ENCODE measurements around the gene SIGLEC8. TPM values are rescaled to one million over a fixed set of nuclear protein-coding genes. Genes with fewer than 3 reads are reported as not detected.

Gene SIGLEC8
- total RNA-seq, 1 experiment from 2014 or later = not detected

GRCh38 chr19:51441410-51442390 is 16.6 kb downstream of the SIGLEC8 start:
- Histone ChIP-seq H2AFZ (ENCODE audit: low read depth, low read length, poor library complexity, severe bottlenecking) (peak overlapping the region; percentile 59), H3K9me2 (ENCODE audit: insufficient read depth) (no peaks in the 10 kb centered on the region), H3K36me3 (ENCODE audit: control insufficient read depth in 1 of 2, insufficient read depth in 2 of 2, low read length in 2 of 2) (no peaks in the 10 kb centered on the region), H3K4me1 (ENCODE audit: control insufficient read depth in 1 of 2, insufficient read depth in 2 of 2, low read length in 2 of 2) (peaks cover 13 to 18% of the 10 kb centered on the region in 2 experiments), H3K79me2 (ENCODE audit: insufficient read depth, low read length) (no peaks in the 10 kb centered on the region), H3K27me3 (ENCODE audit: insufficient read depth, low read length) (peaks cover 15% of the 10 kb centered on the region), H3K4me3 (replicated peaks in 1 of 2; ENCODE audit: low read depth in 1 of 2, low read length in 2 of 2) (peak overlapping the region; percentile 1 to 41; a peak in 3 of 4 replicates), H3K9me3 (ENCODE audit: control insufficient read depth in 1 of 2, insufficient read depth in 1 of 2, low read depth in 1 of 2, low read length in 2 of 2) (no peaks in the 10 kb centered on the region), H3K9ac (ENCODE audit: low read length) (peak overlapping the region; percentile 30; the same call in 1 of the 2 replicates), H3K4me2 (ENCODE audit: low read length) (peak overlapping the region; percentile 73), H3K27ac (ENCODE audit: low read depth, low read length) (no peak overlapping the region), H4K20me1 (ENCODE audit: insufficient read depth) (no peaks in the 10 kb centered on the region)
- intact Hi-C loops (cut with micrococcal nuclease) = no loop called here
- ATAC-seq (peak; percentile 74), DNase-seq (ENCODE audit: low read depth, low spot score) (no peak)
- RAD21 ChIA-PET (ENCODE audit: low non-redundant PET in 1 of 2, low total read pairs in 2 of 2, uncharacterized antibody in 2 of 2, unreplicated experiment in 2 of 2) = no interaction called here
- CTCF ChIA-PET = interaction anchor here (1.2 kb wide), 1 partner anchor 20 kb away, joined by 3 read pairs; no protein-coding TSS in a partner anchor
- peak; percentile 79 for TF ChIP-seq EGR1 (IDR thresholded peaks at IDR 0.05; ENCODE audit: low read depth)
- no peak for TF ChIP-seq ZNF274 (IDR thresholded peaks at IDR 0.05; ENCODE audit: low read depth, low read length)
- TF ChIP-seq, protein P1, sequence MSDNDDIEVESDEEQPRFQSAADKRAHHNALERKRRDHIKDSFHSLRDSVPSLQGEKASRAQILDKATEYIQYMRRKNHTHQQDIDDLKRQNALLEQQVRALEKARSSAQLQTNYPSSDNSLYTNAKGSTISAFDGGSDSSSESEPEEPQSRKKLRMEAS (IDR thresholded peaks at IDR 0.05) = no peak
- no TSS peak for BruUV-seq (replicated peaks)
- POLR2A ChIA-PET = no interaction called here

- Histone ChIP-seq H3K27ac (ENCODE audit: low read depth, low read length) (no peak overlapping the region), H3K9ac (ENCODE audit: low read length) (peak overlapping the region; percentile 30; the same call in 1 of the 2 replicates), H3K27me3 (ENCODE audit: insufficient read depth, low read length) (peaks cover 19% of the 10 kb centered on the region), H3K4me2 (ENCODE audit: low read length) (peak overlapping the region; percentile 73), H3K9me3 (ENCODE audit: control insufficient read depth in 1 of 2, insufficient read depth in 1 of 2, low read depth in 1 of 2, low read length in 2 of 2) (no peaks in the 10 kb centered on the region), H4K20me1 (ENCODE audit: insufficient read depth) (no peaks in the 10 kb centered on the region), H3K9me2 (ENCODE audit: insufficient read depth) (no peaks in the 10 kb centered on the region), H2AFZ (ENCODE audit: low read depth, low read length, poor library complexity, severe bottlenecking) (peak overlapping the region; percentile 59), H3K4me3 (replicated peaks in 1 of 2; ENCODE audit: low read depth in 1 of 2, low read length in 2 of 2) (peak overlapping the region in 1 of 2 experiments; percentile 41; a peak in 2 of 4 replicates), H3K4me1 (ENCODE audit: control insufficient read depth in 1 of 2, insufficient read depth in 2 of 2, low read length in 2 of 2) (peaks cover 13 to 18% of the 10 kb centered on the region in 2 experiments), H3K79me2 (ENCODE audit: insufficient read depth, low read length) (no peaks in the 10 kb centered on the region), H3K36me3 (ENCODE audit: control insufficient read depth in 1 of 2, insufficient read depth in 2 of 2, low read length in 2 of 2) (no peaks in the 10 kb centered on the region)
- BruUV-seq (replicated peaks) = no TSS peak
- intact Hi-C loops (cut with micrococcal nuclease) = no loop called here
- ChIA-PET POLR2A (no interaction called here), RAD21 (ENCODE audit: low non-redundant PET in 1 of 2, low total read pairs in 2 of 2, uncharacterized antibody in 2 of 2, unreplicated experiment in 2 of 2) (no interaction called here), CTCF (interaction anchor here (1.2 to 1.6 kb wide), 2 partner anchors 19 to 221 kb away, joined by 3 to 5 read pairs; no protein-coding TSS in a partner anchor)
- ATAC-seq = peak; percentile 35
- DNase-seq (ENCODE audit: low read depth, low spot score) = no peak
- TF ChIP-seq POLR2A (IDR thresholded peaks at IDR 0.05; ENCODE audit: borderline replicate concordance, extremely low read depth, insufficient read depth, insufficient read length) = no peak
- no peak for TF ChIP-seq SRF (IDR thresholded peaks at IDR 0.05; ENCODE audit: low read depth)
- no peak for TF ChIP-seq JUND (IDR thresholded peaks at IDR 0.05)
- TF ChIP-seq ZBTB33 (IDR thresholded peaks at IDR 0.05; ENCODE audit: extremely low read depth, insufficient replicate concordance, low read length) = no peak
- TF ChIP-seq EZH2phosphoT487 (IDR thresholded peaks at IDR 0.05; ENCODE audit: borderline replicate concordance) = no peak
- TF ChIP-seq SP1 (IDR thresholded peaks at IDR 0.05; ENCODE audit: low read depth) = no peak
- TF ChIP-seq REST (IDR thresholded peaks at IDR 0.05; ENCODE audit: low read depth) = no peak
- no peak for TF ChIP-seq EZH2 (IDR thresholded peaks at IDR 0.05)
- TF ChIP-seq, protein P2, sequence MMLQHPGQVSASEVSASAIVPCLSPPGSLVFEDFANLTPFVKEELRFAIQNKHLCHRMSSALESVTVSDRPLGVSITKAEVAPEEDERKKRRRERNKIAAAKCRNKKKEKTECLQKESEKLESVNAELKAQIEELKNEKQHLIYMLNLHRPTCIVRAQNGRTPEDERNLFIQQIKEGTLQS (IDR thresholded peaks at IDR 0.05) = no peak
Observed at GRCh38 chr19:51440846-51441409, 17.3 kb downstream of the SIGLEC8 start.
